GM21367 (cell line): ENCODE measurements around the gene AOAH.

Experiments
- ATAC-seq: cut with Tn5 transposase; IDR thresholded peaks from one replicate; pipeline ENCODE4 v1.9.1; 2021; ENCODE audit not compliant: unreplicated experiment

Gene AOAH

GRCh38 chr7:36564489-36564888 lies 159.8 kb downstream of the AOAH start:
- no peak for ATAC-seq

GRCh38 chr7:36563706-36564327 lies 160.5 kb downstream of the AOAH start:
- ATAC-seq: no peak

- no peak for ATAC-seq
Observed at GRCh38 chr7:36562121-36562520, 162.2 kb downstream of the AOAH start.

- ATAC-seq: no peak
Observed at GRCh38 chr7:36549029-36549428, 175.3 kb downstream of the AOAH start.

- ATAC-seq: no peak
Observed at GRCh38 chr7:36547416-36547815, 176.9 kb downstream of the AOAH start.

- no peak for ATAC-seq
Observed at GRCh38 chr7:36546331-36546730, 178.0 kb downstream of the AOAH start.

GRCh38 chr7:36545291-36545690 lies 179.0 kb downstream of the AOAH start:
- ATAC-seq: no peak

- no peak for ATAC-seq
Observed at GRCh38 chr7:36538126-36538525, 186.2 kb downstream of the AOAH start.

- ATAC-seq: no peak
Observed at GRCh38 chr7:36535866-36536664, 188.2 kb downstream of the AOAH start.

- ATAC-seq: no peak
Observed at GRCh38 chr7:36533717-36534116, 190.6 kb downstream of the AOAH start.

GRCh38 chr7:36532981-36533499 lies 191.3 kb downstream of the AOAH start:
- ATAC-seq: no peak

- no peak for ATAC-seq
Observed at GRCh38 chr7:36531951-36532350, 192.3 kb downstream of the AOAH start.

- ATAC-seq: no peak
Observed at GRCh38 chr7:36530456-36530855, 193.8 kb downstream of the AOAH start.

GRCh38 chr7:36527549-36527913 lies 196.8 kb downstream of the AOAH start:
- ATAC-seq: no peak

GRCh38 chr7:36526863-36527548 lies 197.3 kb downstream of the AOAH start:
- ATAC-seq: no peak

GRCh38 chr7:36523371-36524101 lies 200.8 kb downstream of the AOAH start:
- ATAC-seq: no peak

- no peak for ATAC-seq
Observed at GRCh38 chr7:36522453-36523007, 201.8 kb downstream of the AOAH start.

- no peak for ATAC-seq
Observed at GRCh38 chr7:36521911-36522310, 202.4 kb downstream of the AOAH start.

GRCh38 chr7:36521133-36521532 lies 203.2 kb downstream of the AOAH start:
- no peak for ATAC-seq

GRCh38 chr7:36515847-36516246 lies 208.4 kb downstream of the AOAH start:
- no peak for ATAC-seq
